SK-N-MC (cell line): Measurements from ENCODE around the gene TDRD1.

Source experiments
- DNase-seq: peaks from one replicate; pipeline ENCODE4 v3.0.0-alpha.2; 2011; ENCODE audit warnings: low read depth, low spot score
- H3K27ac ChIP-seq: fragments of 200-600 bp; sonication (generic); 2 replicates; pipeline ENCODE4 v1.5.1; 2016; ENCODE audit warnings: mixed run types
- H3K36me3 ChIP-seq: fragments of 200-600 bp; sonication (generic); 2 replicates; pipeline ENCODE4 v1.6.1; 2017; ENCODE audit warnings: antibody characterized with exemption, low read length, mixed read lengths; ENCODE audit not compliant: insufficient read depth
- H3K4me3 ChIP-seq: fragments of 200-600 bp; sonication (generic); 2 replicates; pipeline ENCODE4 v1.5.1; 2016
- H3K9ac ChIP-seq: fragments of 200-600 bp; sonication (generic); 2 replicates; pipeline ENCODE4 v1.8.0; 2017; ENCODE audit warnings: mixed run types, mixed read lengths; ENCODE audit not compliant: insufficient read length
- H3K9me3 ChIP-seq: fragments of 200-600 bp; sonication (generic); 2 replicates; pipeline ENCODE4 v1.6.1; 2017; ENCODE audit warnings: low read depth, mild to moderate bottlenecking, antibody characterized with exemption, low read length, moderate library complexity, mixed read lengths
- EZH2 ChIP-seq: fragments of 200-600 bp; sonication (generic); IDR thresholded peaks from one replicate; pipeline ENCODE4 v1.6.1; 2017; ENCODE audit warnings: antibody characterized with exemption
- FOXP2 ChIP-seq: optimal IDR thresholded peaks from 2 replicates; pipeline ENCODE3; 2011; ENCODE audit warnings: mild to moderate bottlenecking, moderate library complexity; ENCODE audit not compliant: insufficient read depth; ENCODE audit errors: extremely low read length, control extremely low read depth
- POLR2AphosphoS5 ChIP-seq: IDR thresholded peaks from 2 replicates; pipeline ENCODE4 v1.6.1; 2012; ENCODE audit warnings: mild to moderate bottlenecking, low read depth, low read length, borderline replicate concordance

The TDRD1 gene

GRCh38 chr10:114279901-114280644, 100.9 kb downstream of the TDRD1 start:
- TF ChIP-seq POLR2AphosphoS5 = no peak
- TF ChIP-seq EZH2 = no peak
- no peak for TF ChIP-seq FOXP2
- H3K27ac ChIP-seq = no peak overlapping the region
- no peak for DNase-seq

GRCh38 chr10:114281006-114281405, 101.9 kb downstream of the TDRD1 start:
- Histone ChIP-seq H3K27ac (no peak overlapping the region), H3K9ac (no peak overlapping the region), H3K36me3 (no peaks in the 10 kb centered on the region), H3K4me3 (no peak overlapping the region), H3K9me3 (no peaks in the 10 kb centered on the region)
- no peak for DNase-seq
- no peak for TF ChIP-seq FOXP2
- no peak for TF ChIP-seq POLR2AphosphoS5
- TF ChIP-seq EZH2 = no peak

More at GRCh38 chr10:114279901-114280644, 100.9 kb downstream of the TDRD1 start:
- H3K4me3 ChIP-seq = no peak overlapping the region
- no peak overlapping the region for H3K9ac ChIP-seq
- H3K9me3 ChIP-seq = no peaks in the 10 kb centered on the region
- no peaks in the 10 kb centered on the region for H3K36me3 ChIP-seq

- Histone ChIP-seq H3K9ac (no peak overlapping the region), H3K27ac (no peak overlapping the region), H3K9me3 (no peaks in the 10 kb centered on the region), H3K4me3 (no peak overlapping the region), H3K36me3 (no peaks in the 10 kb centered on the region)
- TF ChIP-seq FOXP2 = no peak
- TF ChIP-seq POLR2AphosphoS5 = no peak
- no peak for TF ChIP-seq EZH2
- no peak for DNase-seq
Measured at GRCh38 chr10:114281461-114281860, 102.3 kb downstream of the TDRD1 start.
